PFSK-1 (cell line): ENCODE results near the gene EXOSC7.

ENCODE experiments used
- FOXP2 ChIP-seq: optimal IDR thresholded peaks from 2 replicates; pipeline ENCODE3; 2011; ENCODE audit warnings: borderline replicate concordance, control low read depth, inconsistent platforms; ENCODE audit not compliant: insufficient read depth; ENCODE audit errors: extremely low read length, extremely low read depth
- POLR2AphosphoS5 ChIP-seq: IDR thresholded peaks from 2 replicates; pipeline ENCODE4 v1.6.1; 2012; ENCODE audit warnings: low read depth, mild to moderate bottlenecking, control low read depth, low read length, moderate library complexity
- REST ChIP-seq, 2 experiments: IDR thresholded peaks; 2 replicates each; pipeline versions ENCODE4 v1.6.1 to v1.8.0; 2011 to 2012; ENCODE audit warnings: low read depth in 2 of 2, low read length in 2 of 2, control low read depth in 1 of 2, inconsistent platforms in 1 of 2, mild to moderate bottlenecking in 1 of 2, moderate library complexity in 1 of 2; ENCODE audit not compliant: insufficient read depth in 1 of 2
- SIN3A ChIP-seq: IDR thresholded peaks from 2 replicates; pipeline ENCODE4 v1.6.1; 2012; ENCODE audit warnings: mild to moderate bottlenecking, low read length, moderate library complexity, borderline replicate concordance; ENCODE audit not compliant: insufficient read depth
- TAF1 ChIP-seq: IDR thresholded peaks from 2 replicates; pipeline ENCODE4 v1.6.1; 2012; ENCODE audit warnings: low read length, control low read depth, borderline replicate concordance; ENCODE audit not compliant: insufficient read depth

EXOSC7 gene

GRCh38 chr3:45057557-45057956 lies 81.5 kb downstream of the EXOSC7 start:
- TF ChIP-seq SIN3A (no peak), TAF1 (no peak), POLR2AphosphoS5 (no peak), FOXP2 (no peak), REST (IDR thresholded peaks at IDR 0.05; ENCODE audit: insufficient read depth in 1 of 2, low read depth in 2 of 2, low read length in 2 of 2) (no peak)

GRCh38 chr3:45059132-45059531 lies 83.1 kb downstream of the EXOSC7 start:
- TF ChIP-seq TAF1: no peak
- TF ChIP-seq SIN3A: no peak
- no peak for TF ChIP-seq REST (IDR thresholded peaks at IDR 0.05; ENCODE audit: insufficient read depth in 1 of 2, low read depth in 2 of 2, low read length in 2 of 2)
- TF ChIP-seq FOXP2: no peak
- no peak for TF ChIP-seq POLR2AphosphoS5

GRCh38 chr3:45060165-45060892 lies 84.3 kb downstream of the EXOSC7 start:
- no peak for TF ChIP-seq TAF1
- TF ChIP-seq SIN3A: no peak
- TF ChIP-seq REST (IDR thresholded peaks at IDR 0.05; ENCODE audit: insufficient read depth in 1 of 2, low read depth in 2 of 2, low read length in 2 of 2): no peak
- TF ChIP-seq FOXP2: no peak
- no peak for TF ChIP-seq POLR2AphosphoS5
